ENCODE results near the gene CYP19A1.

GRCh38 chr15:51269496-51269895 is 68.9 kb downstream of the CYP19A1 start:
- TF ChIP-seq YY1 (tag by site-specific recombination; IDR thresholded peaks at IDR 0.05) (no peak), ZNF2 (tag by site-specific recombination; IDR thresholded peaks at IDR 0.05) (no peak), ZNF274 (IDR thresholded peaks at IDR 0.05; ENCODE audit: low read length) (no peak), ZNF274 (tag by site-specific recombination; IDR thresholded peaks at IDR 0.05; ENCODE audit: borderline replicate concordance) (no peak), ZNF184 (tag by site-specific recombination; IDR thresholded peaks at IDR 0.05) (no peak), ZNF555 (tag by site-specific recombination; conservative IDR thresholded peaks at IDR 0.05) (no peak), CTCF (tag by site-specific recombination; IDR thresholded peaks at IDR 0.05) (no peak), ZNF645 (tag by site-specific recombination; IDR thresholded peaks at IDR 0.05) (no peak), HOXD13 (CRISPR knock-in tag; IDR thresholded peaks at IDR 0.05; ENCODE audit: borderline replicate concordance) (no peak), SP2 (tag by site-specific recombination; IDR thresholded peaks at IDR 0.05) (no peak), PBX3 (CRISPR knock-in tag; IDR thresholded peaks at IDR 0.05) (no peak)
